ENCODE measurements around the gene IQCM. TPM values are rescaled to one million over a fixed set of nuclear protein-coding genes. Genes with fewer than 3 reads are reported as not detected.

Gene IQCM
- polyA plus RNA-seq, 3 donors = not detected

DNA sequence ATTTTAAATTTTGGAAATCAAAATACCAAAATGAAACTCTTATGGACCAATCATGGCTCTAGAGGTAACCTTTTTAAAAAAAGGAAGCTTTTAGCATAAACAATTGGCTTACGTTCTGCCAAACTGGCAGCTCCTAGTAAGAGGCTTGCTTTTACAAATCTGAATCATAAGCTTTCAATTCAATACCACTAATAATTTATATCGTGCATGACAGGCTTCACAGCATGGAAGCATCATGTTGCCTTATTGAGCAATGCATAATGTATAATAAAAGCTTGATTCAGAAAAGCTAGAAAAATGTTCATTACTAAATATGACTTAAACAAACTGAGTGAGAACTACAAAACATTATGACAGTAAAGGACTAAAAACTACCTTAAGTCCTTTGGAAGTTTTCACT lies 280.9 kb downstream of the IQCM start:
- Histone ChIP-seq H3K27ac (ENCODE audit: low read depth in 1 of 2, low read length in 2 of 2) (no peak overlapping the region), H2AFZ (ENCODE audit: insufficient read depth, low read depth, low read length, poor library complexity, severe bottlenecking) (no peak overlapping the region), H3K36me3 (replicated peaks in 1 of 2; ENCODE audit: control insufficient read depth in 1 of 2, insufficient read depth in 2 of 2, low read length in 2 of 2) (no peaks in the 10 kb centered on the region), H3K9ac (ENCODE audit: insufficient read depth, low read length, poor library complexity, severe bottlenecking) (no peak overlapping the region), H3K4me2 (replicated peaks; ENCODE audit: extremely low read depth, low read length, poor library complexity, severe bottlenecking) (no peak overlapping the region), H3K9me3 (replicated peaks in 1 of 2; ENCODE audit: control insufficient read depth in 1 of 2, insufficient read depth in 1 of 2, low read length in 2 of 2) (peaks cover 4% of the 10 kb centered on the region in 2 donors), H4K20me1 (ENCODE audit: insufficient read depth, low read length) (no peaks in the 10 kb centered on the region), H3K4me3 (replicated peaks in 1 of 3; ENCODE audit: low read depth in 2 of 3, low read length in 3 of 3) (no peak overlapping the region), H3K79me2 (ENCODE audit: insufficient read depth, low read length) (no peaks in the 10 kb centered on the region), H3K27me3 (ENCODE audit: control insufficient read depth in 2 of 2, insufficient read depth in 2 of 2, low read length in 2 of 2) (no peaks in the 10 kb centered on the region), H3K4me1 (ENCODE audit: control insufficient read depth in 1 of 2, insufficient read depth in 2 of 2, low read length in 2 of 2) (no peaks in the 10 kb centered on the region)
- H3K27me3 Mint-ChIP-seq (ENCODE audit: low read depth in 3 of 3) = no peaks in the 10 kb centered on the region
- TF ChIP-seq CTCF (IDR thresholded peaks at IDR 0.05) = no peak
- no peak overlapping the region for H3K27ac Mint-ChIP-seq
- no CpG with 5 or more reads among the region's 2 CpGs for WGBS (ENCODE audit: insufficient coverage)
- intact Hi-C loops (cut with micrococcal nuclease) = no loop called here
- peaks cover 0 to 12% (median 5%) of the 10 kb centered on the region in 7 donors for H3K9me3 Mint-ChIP-seq
- no peaks in the 10 kb centered on the region for H3K4me1 Mint-ChIP-seq
- DNase-seq = no peak
- no peaks in the 10 kb centered on the region for H3K36me3 Mint-ChIP-seq
- no peak overlapping the region for H3K4me3 Mint-ChIP-seq

- Histone ChIP-seq H3K79me2 (ENCODE audit: insufficient read depth, low read length) (no peaks in the 10 kb centered on the region), H3K27me3 (ENCODE audit: control insufficient read depth in 2 of 2, insufficient read depth in 2 of 2, low read length in 2 of 2) (no peaks in the 10 kb centered on the region), H3K36me3 (replicated peaks in 1 of 2; ENCODE audit: control insufficient read depth in 1 of 2, insufficient read depth in 2 of 2, low read length in 2 of 2) (no peaks in the 10 kb centered on the region), H4K20me1 (ENCODE audit: insufficient read depth, low read length) (no peaks in the 10 kb centered on the region), H3K27ac (ENCODE audit: low read depth in 1 of 2, low read length in 2 of 2) (no peak overlapping the region), H3K4me2 (replicated peaks; ENCODE audit: extremely low read depth, low read length, poor library complexity, severe bottlenecking) (no peak overlapping the region), H3K4me1 (ENCODE audit: control insufficient read depth in 1 of 2, insufficient read depth in 2 of 2, low read length in 2 of 2) (no peaks in the 10 kb centered on the region), H3K9me3 (replicated peaks in 1 of 2; ENCODE audit: control insufficient read depth in 1 of 2, insufficient read depth in 1 of 2, low read length in 2 of 2) (no peaks in the 10 kb centered on the region), H3K9ac (ENCODE audit: insufficient read depth, low read length, poor library complexity, severe bottlenecking) (no peak overlapping the region), H2AFZ (ENCODE audit: insufficient read depth, low read depth, low read length, poor library complexity, severe bottlenecking) (no peak overlapping the region), H3K4me3 (replicated peaks in 1 of 3; ENCODE audit: low read depth in 2 of 3, low read length in 3 of 3) (no peak overlapping the region)
- H3K4me1 Mint-ChIP-seq = no peaks in the 10 kb centered on the region
- peaks cover 0 to 9% (median 0%) of the 10 kb centered on the region in 7 donors for H3K9me3 Mint-ChIP-seq
- TF ChIP-seq CTCF (IDR thresholded peaks at IDR 0.05) = no peak
- DNase-seq = no peak
- H3K36me3 Mint-ChIP-seq = no peaks in the 10 kb centered on the region
- WGBS (ENCODE audit: insufficient coverage) = no CpG with 5 or more reads among the region's 3 CpGs
- intact Hi-C loops (cut with micrococcal nuclease) = no loop called here
- no peak overlapping the region for H3K4me3 Mint-ChIP-seq
- peaks cover 0 to 2% (median 0%) of the 10 kb centered on the region in 3 donors for H3K27me3 Mint-ChIP-seq (ENCODE audit: low read depth in 3 of 3)
- no peak overlapping the region for H3K27ac Mint-ChIP-seq
These were observed 283.8 kb downstream of the IQCM start for GRCh38 chr4:149531861-149532260.

Data from CD14-positive monocyte (primary cell).